ENCODE results near the gene RRAGA.
"Not testable (repeated sequence)": the region's sequence is repeated elsewhere in the genome, so short reads cannot be mapped to it uniquely, and the experiment has no call there.

DNA sequence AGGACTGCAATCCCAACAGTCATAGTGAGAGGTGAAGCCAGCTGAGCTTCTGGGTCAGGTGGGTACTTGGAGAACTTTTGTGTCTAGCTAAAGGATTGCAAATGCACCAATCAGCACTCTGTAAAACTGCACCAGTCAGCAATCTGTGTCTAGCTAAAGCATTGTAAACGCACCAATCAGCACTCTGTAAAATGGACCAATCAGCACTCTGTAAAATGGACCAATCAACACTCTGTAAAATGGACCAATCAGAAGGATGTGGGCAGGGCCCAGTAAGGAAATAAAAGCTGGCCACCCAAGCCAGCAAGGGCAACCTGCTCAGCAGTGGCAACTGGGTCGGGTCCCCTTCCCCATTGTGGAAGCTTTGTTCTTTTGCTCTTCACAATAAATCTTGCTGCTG is 27.6 kb upstream of the RRAGA start:
- not testable (repeated sequence) for TF ChIP-seq CTCF (IDR thresholded peaks at IDR 0.05; ENCODE audit: extremely low read depth in 1 of 2, insufficient read depth in 1 of 2, low read depth in 1 of 2, low read length in 2 of 2); POLR2AphosphoS5 (IDR thresholded peaks at IDR 0.05; ENCODE audit: insufficient read depth, low read depth, low read length); JUN (IDR thresholded peaks at IDR 0.05; ENCODE audit: borderline replicate concordance, insufficient read depth, insufficient read length, low read depth); MYC (IDR thresholded peaks at IDR 0.05; ENCODE audit: low read depth, low read length); EZH2 (IDR thresholded peaks at IDR 0.05; ENCODE audit: borderline replicate concordance, low read depth, low read length, severe bottlenecking); POLR2A (IDR thresholded peaks at IDR 0.05; ENCODE audit: low read depth, low read length); MAX (IDR thresholded peaks at IDR 0.05; ENCODE audit: insufficient read depth, insufficient read length); FOS (IDR thresholded peaks at IDR 0.05; ENCODE audit: borderline replicate concordance, insufficient read depth, low read length)
